ENCODE measurements around the gene TSFM.

GRCh38 chr12:57735198-57735855, 47.3 kb upstream of the TSFM start:
- TF ChIP-seq, protein P1, sequence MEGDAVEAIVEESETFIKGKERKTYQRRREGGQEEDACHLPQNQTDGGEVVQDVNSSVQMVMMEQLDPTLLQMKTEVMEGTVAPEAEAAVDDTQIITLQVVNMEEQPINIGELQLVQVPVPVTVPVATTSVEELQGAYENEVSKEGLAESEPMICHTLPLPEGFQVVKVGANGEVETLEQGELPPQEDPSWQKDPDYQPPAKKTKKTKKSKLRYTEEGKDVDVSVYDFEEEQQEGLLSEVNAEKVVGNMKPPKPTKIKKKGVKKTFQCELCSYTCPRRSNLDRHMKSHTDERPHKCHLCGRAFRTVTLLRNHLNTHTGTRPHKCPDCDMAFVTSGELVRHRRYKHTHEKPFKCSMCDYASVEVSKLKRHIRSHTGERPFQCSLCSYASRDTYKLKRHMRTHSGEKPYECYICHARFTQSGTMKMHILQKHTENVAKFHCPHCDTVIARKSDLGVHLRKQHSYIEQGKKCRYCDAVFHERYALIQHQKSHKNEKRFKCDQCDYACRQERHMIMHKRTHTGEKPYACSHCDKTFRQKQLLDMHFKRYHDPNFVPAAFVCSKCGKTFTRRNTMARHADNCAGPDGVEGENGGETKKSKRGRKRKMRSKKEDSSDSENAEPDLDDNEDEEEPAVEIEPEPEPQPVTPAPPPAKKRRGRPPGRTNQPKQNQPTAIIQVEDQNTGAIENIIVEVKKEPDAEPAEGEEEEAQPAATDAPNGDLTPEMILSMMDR (IDR thresholded peaks at IDR 0.05) = no peak
- TF ChIP-seq EP300 (IDR thresholded peaks at IDR 0.05) = no peak
- no peak for TF ChIP-seq POLR2AphosphoS5 (IDR thresholded peaks at IDR 0.05)
